ENCODE measurements around the gene LRFN5. TPM values are rescaled to one million over a fixed set of nuclear protein-coding genes. Genes with fewer than 3 reads are reported as not detected.

LRFN5 gene
- polyA plus RNA-seq, 3 donors, result not detected

DNA sequence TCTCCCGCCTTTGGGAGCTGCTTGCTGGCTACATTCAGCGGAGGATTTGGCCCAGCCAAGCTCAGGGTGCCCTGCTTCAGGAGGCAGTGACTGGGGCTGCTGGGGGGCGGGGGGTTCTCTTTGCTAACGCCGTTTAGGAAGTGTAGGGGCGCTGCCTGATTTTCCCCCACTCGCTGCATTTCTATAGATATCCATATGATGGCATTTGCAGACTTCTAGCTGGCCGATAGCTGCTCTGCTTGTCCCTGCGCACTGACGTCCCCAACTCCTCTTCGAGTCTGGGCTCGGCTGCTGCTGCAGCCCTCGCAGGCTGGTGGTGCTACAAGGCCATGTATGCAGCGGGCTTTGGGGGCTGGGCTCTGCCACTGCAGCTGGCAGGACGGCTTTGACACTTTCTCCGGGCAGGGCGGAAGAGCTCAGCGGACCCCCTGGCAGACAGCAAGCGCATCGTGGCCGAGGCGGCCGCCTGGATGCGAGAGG lies 3.1 kb downstream of the LRFN5 start:
- peaks cover 0 to 40% of the 10 kb centered on the region in 2 donors for H3K9me3 ChIP-seq (replicated peaks in 1 of 2; ENCODE audit: control insufficient read depth in 1 of 2, insufficient read depth in 1 of 2, low read length in 2 of 2)
- H3K4me3 Mint-ChIP-seq, result peak overlapping the region in 1 of 2 donors; percentile 81
- H3K27me3 Mint-ChIP-seq (ENCODE audit: low read depth in 3 of 3), result peaks cover 57 to 64% (median 57%) of the 10 kb centered on the region in 3 donors
- TF ChIP-seq, protein P1, sequence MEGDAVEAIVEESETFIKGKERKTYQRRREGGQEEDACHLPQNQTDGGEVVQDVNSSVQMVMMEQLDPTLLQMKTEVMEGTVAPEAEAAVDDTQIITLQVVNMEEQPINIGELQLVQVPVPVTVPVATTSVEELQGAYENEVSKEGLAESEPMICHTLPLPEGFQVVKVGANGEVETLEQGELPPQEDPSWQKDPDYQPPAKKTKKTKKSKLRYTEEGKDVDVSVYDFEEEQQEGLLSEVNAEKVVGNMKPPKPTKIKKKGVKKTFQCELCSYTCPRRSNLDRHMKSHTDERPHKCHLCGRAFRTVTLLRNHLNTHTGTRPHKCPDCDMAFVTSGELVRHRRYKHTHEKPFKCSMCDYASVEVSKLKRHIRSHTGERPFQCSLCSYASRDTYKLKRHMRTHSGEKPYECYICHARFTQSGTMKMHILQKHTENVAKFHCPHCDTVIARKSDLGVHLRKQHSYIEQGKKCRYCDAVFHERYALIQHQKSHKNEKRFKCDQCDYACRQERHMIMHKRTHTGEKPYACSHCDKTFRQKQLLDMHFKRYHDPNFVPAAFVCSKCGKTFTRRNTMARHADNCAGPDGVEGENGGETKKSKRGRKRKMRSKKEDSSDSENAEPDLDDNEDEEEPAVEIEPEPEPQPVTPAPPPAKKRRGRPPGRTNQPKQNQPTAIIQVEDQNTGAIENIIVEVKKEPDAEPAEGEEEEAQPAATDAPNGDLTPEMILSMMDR (IDR thresholded peaks at IDR 0.05), result no peak
- no peaks in the 10 kb centered on the region for H3K36me3 Mint-ChIP-seq
- H3K9me3 Mint-ChIP-seq, result peaks cover 0 to 17% (median 2%) of the 10 kb centered on the region in 7 donors
- intact Hi-C loops (cut with micrococcal nuclease), result no loop called here
- peaks cover 11% of the 10 kb centered on the region for H3K4me1 Mint-ChIP-seq
- H3K9ac ChIP-seq (ENCODE audit: insufficient read depth, low read length, poor library complexity, severe bottlenecking), result no peak overlapping the region
- H3K4me1 ChIP-seq (ENCODE audit: control insufficient read depth in 1 of 2, insufficient read depth in 2 of 2, low read length in 2 of 2), result no peaks in the 10 kb centered on the region
- no peak overlapping the region for H2AFZ ChIP-seq (ENCODE audit: insufficient read depth, low read depth, low read length, poor library complexity, severe bottlenecking)
- no peak overlapping the region for H3K4me3 ChIP-seq (replicated peaks in 1 of 3; ENCODE audit: low read depth in 2 of 3, low read length in 3 of 3)
- no peaks in the 10 kb centered on the region for H3K79me2 ChIP-seq (ENCODE audit: insufficient read depth, low read length)
- H4K20me1 ChIP-seq (ENCODE audit: insufficient read depth, low read length), result no peaks in the 10 kb centered on the region
- H3K4me2 ChIP-seq (replicated peaks; ENCODE audit: extremely low read depth, low read length, poor library complexity, severe bottlenecking), result no peak overlapping the region
- peaks cover 56 to 62% of the 10 kb centered on the region in 2 donors for H3K27me3 ChIP-seq (ENCODE audit: control insufficient read depth in 2 of 2, insufficient read depth in 2 of 2, low read length in 2 of 2)
- no peak overlapping the region for H3K27ac Mint-ChIP-seq
- WGBS (ENCODE audit: insufficient coverage), result 2% methylated on average over 13 of the region's 24 CpGs
- H3K36me3 ChIP-seq (replicated peaks in 1 of 2; ENCODE audit: control insufficient read depth in 1 of 2, insufficient read depth in 2 of 2, low read length in 2 of 2), result no peaks in the 10 kb centered on the region
- no peak overlapping the region for H3K27ac ChIP-seq (ENCODE audit: low read depth in 1 of 2, low read length in 2 of 2)
- DNase-seq, result no peak

DNA sequence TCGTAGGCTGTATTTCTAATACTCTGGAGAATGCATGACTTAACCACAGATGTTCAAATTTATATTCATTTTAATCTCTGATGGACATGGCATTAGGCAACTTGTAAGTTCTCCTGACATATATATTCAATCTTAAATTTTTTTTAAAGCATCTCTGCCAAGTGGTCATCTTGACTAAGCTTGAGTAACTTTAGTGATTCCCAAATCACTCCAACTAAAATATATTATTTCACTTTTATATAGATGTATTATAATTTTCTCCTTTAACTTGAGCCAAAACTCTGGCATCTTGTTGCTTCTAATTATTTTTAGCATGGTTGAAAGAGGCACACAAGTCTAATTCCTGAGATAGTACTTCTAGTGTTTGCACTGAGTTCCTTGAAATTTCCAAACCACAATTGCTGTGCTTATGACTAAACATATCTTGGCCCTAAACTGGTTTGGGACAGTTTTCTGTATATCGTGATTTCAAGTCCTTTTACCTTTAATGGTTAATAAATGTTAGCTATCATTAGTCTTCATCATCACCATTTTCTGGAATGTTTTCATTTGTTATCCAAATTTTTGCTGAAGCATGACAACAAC lies 8.4 kb downstream of the LRFN5 start:
- H3K4me1 Mint-ChIP-seq, result no peaks in the 10 kb centered on the region

More for the DNA sequence above, 8.4 kb downstream of the LRFN5 start:
- H3K27ac Mint-ChIP-seq, result no peak overlapping the region
- no peaks in the 10 kb centered on the region for H3K79me2 ChIP-seq (ENCODE audit: insufficient read depth, low read length)
- H3K27ac ChIP-seq (ENCODE audit: low read depth in 1 of 2, low read length in 2 of 2), result no peak overlapping the region
- no peaks in the 10 kb centered on the region for H3K9me3 ChIP-seq (replicated peaks in 1 of 2; ENCODE audit: control insufficient read depth in 1 of 2, insufficient read depth in 1 of 2, low read length in 2 of 2)
- no peaks in the 10 kb centered on the region for H3K4me1 ChIP-seq (ENCODE audit: control insufficient read depth in 1 of 2, insufficient read depth in 2 of 2, low read length in 2 of 2)
- no peak overlapping the region for H3K4me3 ChIP-seq (replicated peaks in 1 of 3; ENCODE audit: low read depth in 2 of 3, low read length in 3 of 3)
- no peaks in the 10 kb centered on the region for H3K36me3 Mint-ChIP-seq
- peaks cover 0 to 2% (median 0%) of the 10 kb centered on the region in 7 donors for H3K9me3 Mint-ChIP-seq
- peaks cover 10 to 11% of the 10 kb centered on the region in 2 donors for H3K27me3 ChIP-seq (ENCODE audit: control insufficient read depth in 2 of 2, insufficient read depth in 2 of 2, low read length in 2 of 2)
- no peak for DNase-seq
- no peak overlapping the region for H2AFZ ChIP-seq (ENCODE audit: insufficient read depth, low read depth, low read length, poor library complexity, severe bottlenecking)
- no peak overlapping the region for H3K9ac ChIP-seq (ENCODE audit: insufficient read depth, low read length, poor library complexity, severe bottlenecking)
- intact Hi-C loops (cut with micrococcal nuclease), result no loop called here
- H3K4me3 Mint-ChIP-seq, result no peak overlapping the region
- TF ChIP-seq, protein P1 (IDR thresholded peaks at IDR 0.05), result no peak
- H3K4me2 ChIP-seq (replicated peaks; ENCODE audit: extremely low read depth, low read length, poor library complexity, severe bottlenecking), result no peak overlapping the region
- H3K27me3 Mint-ChIP-seq (ENCODE audit: low read depth in 3 of 3), result peaks cover 5 to 12% (median 9%) of the 10 kb centered on the region in 3 donors
- no peaks in the 10 kb centered on the region for H4K20me1 ChIP-seq (ENCODE audit: insufficient read depth, low read length)
- no peaks in the 10 kb centered on the region for H3K36me3 ChIP-seq (replicated peaks in 1 of 2; ENCODE audit: control insufficient read depth in 1 of 2, insufficient read depth in 2 of 2, low read length in 2 of 2)
- WGBS (ENCODE audit: insufficient coverage), result no CpG with 5 or more reads among the region's 2 CpGs
